GM10847 (cell line): ENCODE measurements around the gene DPEP2.

ENCODE experiments used
- POLR2A ChIP-seq: IDR thresholded peaks from 2 replicates; pipeline ENCODE4 v1.6.1; 2011; ENCODE audit not compliant: insufficient read length; ENCODE audit errors: extremely low read depth

DPEP2 gene

DNA sequence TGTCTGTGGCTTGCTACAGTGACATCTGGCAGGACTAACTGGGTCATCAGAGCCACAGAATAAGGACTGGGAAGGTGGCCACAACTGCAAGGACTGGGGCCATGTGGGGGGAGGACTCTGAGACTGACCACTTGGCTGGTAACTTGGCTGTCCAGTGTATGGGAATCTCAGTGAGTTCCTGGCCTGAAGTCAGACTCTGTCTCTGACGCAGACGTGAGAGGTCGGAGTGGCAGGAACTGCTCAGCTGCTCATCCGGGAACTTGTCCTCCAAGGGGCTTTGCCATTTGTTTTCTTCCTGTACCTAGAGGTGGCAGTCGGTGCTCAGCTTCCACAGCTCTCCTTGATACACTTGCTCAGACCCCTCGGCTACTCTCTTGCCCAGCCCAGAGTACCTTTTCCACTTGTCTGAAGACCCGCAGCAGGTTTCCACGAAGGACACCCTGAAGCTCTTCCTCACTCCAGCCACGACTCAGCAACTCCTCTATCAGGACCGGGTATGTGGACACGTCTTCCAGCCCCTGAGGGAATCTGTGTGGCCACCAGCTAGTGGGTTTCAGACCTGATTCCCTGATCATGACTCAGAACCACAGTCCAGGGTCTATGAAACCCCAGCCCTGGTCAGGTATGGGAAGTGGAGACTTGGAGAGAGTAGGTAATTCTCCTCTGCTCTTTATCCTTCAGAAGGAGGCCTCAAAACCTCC is 11.7 kb downstream of the DPEP2 start:
- no peak for TF ChIP-seq POLR2A

- no peak for TF ChIP-seq POLR2A
Observed at GRCh38 chr16:67986949-67987348, 12.3 kb downstream of the DPEP2 start.

- no peak for TF ChIP-seq POLR2A
Observed at GRCh38 chr16:67982011-67982696, 17.1 kb downstream of the DPEP2 start.

GRCh38 chr16:67979955-67980678 is 19.2 kb downstream of the DPEP2 start, which contains the start of gene DPEP3:
TSS of gene DPEP3 (minus strand) at chr16:67980499. CDS start at chr16:67980380, 119 bp downstream.
- TF ChIP-seq POLR2A, result no peak

GRCh38 chr16:67977469-67978227 is 21.6 kb downstream of the DPEP2 start:
- no peak for TF ChIP-seq POLR2A

DNA sequence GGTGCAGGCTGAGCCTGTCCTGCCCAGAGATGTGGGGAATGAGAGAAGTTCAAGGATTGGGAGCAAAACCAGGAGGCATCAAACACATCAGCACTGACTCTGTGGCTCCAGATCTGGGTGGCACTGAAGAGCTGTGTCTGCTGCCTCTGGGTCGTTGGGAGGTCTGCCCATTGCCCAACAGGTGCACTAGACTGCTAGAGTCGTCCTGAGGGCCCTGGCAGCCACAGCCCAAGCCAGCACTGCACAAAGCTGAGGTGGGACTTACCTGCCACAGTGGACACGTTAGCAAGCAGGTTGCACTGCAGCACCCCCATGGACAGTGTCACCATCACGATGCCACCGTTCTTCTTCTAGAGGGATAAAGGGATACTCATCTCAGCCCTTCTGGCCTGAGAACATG is 22.3 kb downstream of the DPEP2 start:
- TF ChIP-seq POLR2A, result no peak

DNA sequence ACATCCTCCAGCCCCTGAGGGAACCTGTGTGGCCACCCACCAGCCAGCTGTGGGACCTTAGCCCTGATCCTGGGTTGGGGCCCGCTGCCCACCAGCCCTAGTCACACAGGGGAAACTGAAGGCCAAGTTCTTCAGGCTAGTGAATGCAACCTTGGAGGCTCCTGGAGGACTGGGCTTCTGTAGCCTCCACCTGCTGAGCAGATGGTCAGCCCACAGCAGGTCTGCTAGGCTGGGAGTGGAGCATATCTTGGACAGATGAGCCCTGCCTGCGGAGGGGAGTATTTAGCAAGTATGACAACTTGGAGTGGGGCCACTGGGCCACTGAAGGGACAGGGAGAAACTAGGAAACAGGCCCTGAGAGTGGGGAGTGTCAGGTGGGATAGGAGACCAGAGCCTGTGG is 23.1 kb downstream of the DPEP2 start:
- TF ChIP-seq POLR2A, result no peak

DNA sequence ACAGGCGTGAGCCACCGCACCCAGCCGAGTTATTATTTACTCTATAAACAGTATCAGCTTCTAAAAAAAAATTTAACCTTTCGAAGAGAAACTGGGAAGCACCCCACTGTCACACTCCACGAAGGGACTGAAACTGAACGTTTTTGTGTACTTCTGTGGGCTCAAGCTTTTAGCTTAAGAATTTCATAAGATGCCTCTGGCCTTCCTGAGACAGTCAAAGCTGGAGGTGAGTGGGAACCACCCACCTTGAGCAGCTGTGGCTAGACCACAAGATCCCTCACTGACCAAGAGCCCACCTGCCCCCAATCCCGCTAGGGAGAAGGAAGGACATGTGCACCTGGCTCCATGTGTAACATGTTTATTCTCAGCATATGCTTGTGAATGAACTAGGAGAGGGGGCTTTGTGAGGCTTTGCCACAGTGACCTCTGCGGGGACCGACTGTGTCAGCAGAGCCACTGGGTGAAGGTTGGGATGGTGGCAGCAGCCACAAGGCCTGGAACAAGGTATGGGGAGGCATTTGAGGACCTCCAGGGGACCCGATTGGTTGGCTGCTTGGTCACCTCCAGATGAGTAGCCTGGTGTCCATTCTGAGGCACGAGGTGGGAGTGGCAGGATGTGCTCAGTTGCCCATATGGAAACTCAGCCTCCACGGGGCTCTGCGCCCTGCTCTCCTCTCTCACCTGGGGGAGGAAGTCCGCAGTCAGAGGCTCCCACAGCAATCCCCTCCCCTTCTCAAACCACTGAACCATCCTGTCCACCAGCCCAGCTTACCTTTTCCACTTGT is 23.8 kb downstream of the DPEP2 start:
- no peak for TF ChIP-seq POLR2A

GRCh38 chr16:67971111-67971510 is 28.2 kb downstream of the DPEP2 start:
- no peak for TF ChIP-seq POLR2A

GRCh38 chr16:67969254-67970039 is 29.8 kb downstream of the DPEP2 start:
- no peak for TF ChIP-seq POLR2A

DNA sequence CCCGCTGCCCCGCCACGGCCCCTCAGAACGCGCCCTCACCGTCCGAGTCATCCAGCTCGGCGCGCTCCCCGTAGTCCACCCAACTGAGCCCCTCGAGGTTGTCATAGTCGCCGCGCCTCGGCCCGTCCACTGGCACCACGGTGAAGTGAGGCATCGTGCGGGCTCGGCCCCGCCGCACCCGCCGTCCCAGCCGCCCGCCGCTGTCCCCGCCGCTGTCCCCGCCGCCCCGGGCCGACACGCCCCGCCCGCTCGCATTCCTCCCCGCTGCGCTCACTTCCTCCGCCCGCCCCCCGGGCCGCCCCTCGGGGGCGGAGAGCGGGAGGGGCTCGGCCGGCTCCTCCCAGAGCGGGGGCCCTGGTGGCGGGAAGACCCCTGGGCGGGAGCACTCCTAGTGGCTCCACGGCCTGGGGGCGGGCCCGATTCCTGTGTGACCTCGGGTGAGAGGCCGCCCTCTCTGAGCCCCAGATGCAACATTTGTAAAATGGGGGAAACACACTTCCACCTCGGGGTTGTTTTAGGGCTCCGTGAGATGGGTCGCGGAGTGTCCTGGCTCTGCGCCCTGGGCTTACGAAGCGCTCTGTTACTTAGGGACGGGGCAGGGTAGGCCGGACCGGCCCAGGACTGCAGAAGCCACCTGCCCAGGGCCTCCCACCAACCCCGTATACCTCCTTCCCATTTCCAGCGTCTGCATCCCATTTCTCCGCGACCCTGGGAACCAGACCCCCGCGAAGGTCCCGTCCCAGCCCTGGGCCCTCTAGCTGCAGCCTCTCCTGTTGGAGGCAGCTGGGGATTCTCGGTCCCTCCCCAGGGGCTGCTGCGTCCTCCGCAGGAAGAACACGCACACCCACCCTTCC is 30.7 kb downstream of the DPEP2 start, which contains the start of gene SLC12A4:
SLC12A4 (minus strand) TSS at position 238 of the 854 bp plus-strand sequence; CDS start at position 154, 84 bp downstream.
- TF ChIP-seq POLR2A, result peak; percentile 59

- no peak for TF ChIP-seq POLR2A
Observed at GRCh38 chr16:67967958-67968399, 31.3 kb downstream of the DPEP2 start.
